ENCODE data around the gene ADARB1. TPM values are rescaled to one million over a fixed set of nuclear protein-coding genes. Genes with fewer than 3 reads are reported as not detected.

The ADARB1 gene
- total RNA-seq, 2 experiments from 2014 or later, result 6.6 to 20.5 TPM

DNA sequence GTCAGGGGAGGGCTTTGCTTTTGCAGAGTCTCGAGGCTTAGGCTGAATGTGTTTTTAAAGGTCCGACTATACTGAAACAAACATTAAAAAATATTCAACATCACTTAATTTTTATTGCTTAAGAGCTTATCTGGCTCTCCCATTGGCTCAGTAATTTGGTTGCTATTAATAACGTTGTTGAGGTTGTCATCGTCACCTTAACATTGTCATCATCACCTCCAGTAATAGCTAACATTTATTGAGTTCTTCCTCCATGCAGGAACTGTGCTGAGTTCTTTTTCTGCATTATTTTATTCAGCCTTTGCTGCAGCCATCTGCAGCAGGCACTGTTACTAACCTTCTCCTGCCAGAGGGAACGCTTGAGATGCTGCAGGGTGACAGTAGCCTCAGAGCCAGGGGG lies 40.1 kb downstream of the ADARB1 start:
- intact Hi-C loops (cut with micrococcal nuclease; ENCODE audit: unreplicated experiment), result no loop called here
- POLR2A ChIA-PET, result interaction anchor here (0.9 to 7.3 kb wide), 2 partner anchors 10 to 11 kb away, joined by 3 to 116 read pairs; no protein-coding TSS in a partner anchor
- Histone ChIP-seq H2AFZ (ENCODE audit: low read length) (no peak overlapping the region), H3K4me2 (ENCODE audit: low read length) (no peak overlapping the region), H3K4me1 (ENCODE audit: insufficient read depth, low read length, poor library complexity, severe bottlenecking) (peaks cover 37% of the 10 kb centered on the region), H3K9me3 (ENCODE audit: low read length) (no peaks in the 10 kb centered on the region), H3K27ac (ENCODE audit: low read depth, low read length, poor library complexity, severe bottlenecking) (no peak overlapping the region), H3K79me2 (ENCODE audit: insufficient read depth, low read depth, low read length) (no peaks in the 10 kb centered on the region), H3K4me3 (ENCODE audit: low read depth, low read length, poor library complexity, severe bottlenecking) (no peak overlapping the region), H3K9me2 (ENCODE audit: insufficient read depth, low read length) (no peaks in the 10 kb centered on the region), H4K20me1 (ENCODE audit: insufficient read depth, low read length) (no peaks in the 10 kb centered on the region), H3K36me3 (ENCODE audit: insufficient read depth, low read length) (no peaks in the 10 kb centered on the region)
- CTCF ChIA-PET (ENCODE audit: unreplicated experiment), result interaction anchor here (1.0 to 1.5 kb wide), 2 partner anchors 9 to 10 kb away, joined by 3 read pairs; no protein-coding TSS in a partner anchor
- no TSS peak for BruUV-seq (replicated peaks)
- no peak for DNase-seq (ENCODE audit: low spot score)
- no peak for TF ChIP-seq EZH2phosphoT487 (IDR thresholded peaks at IDR 0.05; ENCODE audit: borderline replicate concordance, low read depth, low read length)
- TF ChIP-seq, protein P1, sequence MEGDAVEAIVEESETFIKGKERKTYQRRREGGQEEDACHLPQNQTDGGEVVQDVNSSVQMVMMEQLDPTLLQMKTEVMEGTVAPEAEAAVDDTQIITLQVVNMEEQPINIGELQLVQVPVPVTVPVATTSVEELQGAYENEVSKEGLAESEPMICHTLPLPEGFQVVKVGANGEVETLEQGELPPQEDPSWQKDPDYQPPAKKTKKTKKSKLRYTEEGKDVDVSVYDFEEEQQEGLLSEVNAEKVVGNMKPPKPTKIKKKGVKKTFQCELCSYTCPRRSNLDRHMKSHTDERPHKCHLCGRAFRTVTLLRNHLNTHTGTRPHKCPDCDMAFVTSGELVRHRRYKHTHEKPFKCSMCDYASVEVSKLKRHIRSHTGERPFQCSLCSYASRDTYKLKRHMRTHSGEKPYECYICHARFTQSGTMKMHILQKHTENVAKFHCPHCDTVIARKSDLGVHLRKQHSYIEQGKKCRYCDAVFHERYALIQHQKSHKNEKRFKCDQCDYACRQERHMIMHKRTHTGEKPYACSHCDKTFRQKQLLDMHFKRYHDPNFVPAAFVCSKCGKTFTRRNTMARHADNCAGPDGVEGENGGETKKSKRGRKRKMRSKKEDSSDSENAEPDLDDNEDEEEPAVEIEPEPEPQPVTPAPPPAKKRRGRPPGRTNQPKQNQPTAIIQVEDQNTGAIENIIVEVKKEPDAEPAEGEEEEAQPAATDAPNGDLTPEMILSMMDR (conservative IDR thresholded peaks at IDR 0.05; ENCODE audit: low read length), result no peak

DNA sequence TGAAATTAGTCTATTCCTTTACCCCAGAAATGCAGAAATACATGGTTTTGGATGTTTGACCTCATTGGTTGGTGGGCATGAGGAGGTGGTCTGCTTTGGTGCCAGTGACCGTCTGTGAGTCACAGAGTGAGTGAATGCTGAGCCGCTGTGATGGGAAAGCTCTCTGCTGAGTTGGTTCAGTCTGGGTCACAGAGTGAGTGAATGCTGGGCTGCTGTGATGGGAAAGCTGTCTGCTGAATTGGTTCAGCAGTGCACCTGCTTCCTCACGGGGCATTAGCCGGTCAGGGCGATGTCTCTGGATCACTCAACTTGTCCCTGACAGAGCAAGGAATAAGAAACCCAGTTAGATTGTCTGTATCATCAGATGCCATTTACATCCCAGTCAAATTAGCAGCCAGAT lies 40.8 kb downstream of the ADARB1 start:
- no TSS peak for BruUV-seq (replicated peaks)

DNA sequence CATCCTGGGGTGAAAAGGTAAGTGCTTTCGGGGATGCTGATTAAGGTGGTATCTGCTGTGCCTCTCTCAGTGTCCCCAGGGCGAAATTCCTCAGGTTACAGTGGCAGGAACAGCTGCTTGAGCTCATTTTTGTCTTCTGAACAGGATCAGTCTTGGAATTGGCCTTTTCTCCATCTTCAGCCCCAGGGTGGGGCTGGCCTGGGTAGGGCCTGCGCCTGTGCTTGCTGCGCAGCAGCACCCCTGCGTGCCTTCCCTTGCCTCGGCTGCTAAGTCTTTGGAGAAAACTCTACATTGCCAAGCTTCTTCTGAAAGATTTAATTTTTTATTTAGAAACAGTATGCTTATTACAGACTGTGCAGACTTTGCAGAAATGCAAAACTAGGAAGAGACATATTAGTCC lies 41.7 kb downstream of the ADARB1 start:
- intact Hi-C loops (cut with micrococcal nuclease; ENCODE audit: unreplicated experiment), result no loop called here
- no peak for TF ChIP-seq EZH2phosphoT487 (IDR thresholded peaks at IDR 0.05; ENCODE audit: borderline replicate concordance, low read depth, low read length)
- TF ChIP-seq, protein P1 (conservative IDR thresholded peaks at IDR 0.05; ENCODE audit: low read length), result no peak
- peaks cover 22% of the 10 kb centered on the region for H3K4me1 ChIP-seq (ENCODE audit: insufficient read depth, low read length, poor library complexity, severe bottlenecking)
- no peaks in the 10 kb centered on the region for H3K79me2 ChIP-seq (ENCODE audit: insufficient read depth, low read depth, low read length)
- H3K4me2 ChIP-seq (ENCODE audit: low read length), result no peak overlapping the region
- no peaks in the 10 kb centered on the region for H3K9me2 ChIP-seq (ENCODE audit: insufficient read depth, low read length)
- H3K4me3 ChIP-seq (ENCODE audit: low read depth, low read length, poor library complexity, severe bottlenecking), result no peak overlapping the region
- H3K36me3 ChIP-seq (ENCODE audit: insufficient read depth, low read length), result no peaks in the 10 kb centered on the region
- ChIA-PET CTCF (ENCODE audit: unreplicated experiment) (no interaction called here), POLR2A (interaction anchor here (2.2 to 7.3 kb wide), 2 partner anchors 9 to 10 kb away, joined by 12 to 116 read pairs; no protein-coding TSS in a partner anchor)
- no peak overlapping the region for H3K27ac ChIP-seq (ENCODE audit: low read depth, low read length, poor library complexity, severe bottlenecking)
- BruUV-seq (replicated peaks), result no TSS peak
- H4K20me1 ChIP-seq (ENCODE audit: insufficient read depth, low read length), result no peaks in the 10 kb centered on the region
- DNase-seq (ENCODE audit: low spot score), result no peak
- H2AFZ ChIP-seq (ENCODE audit: low read length), result no peak overlapping the region
- H3K9me3 ChIP-seq (ENCODE audit: low read length), result no peaks in the 10 kb centered on the region

More for the DNA sequence above, 40.8 kb downstream of the ADARB1 start:
- Histone ChIP-seq H3K79me2 (ENCODE audit: insufficient read depth, low read depth, low read length) (no peaks in the 10 kb centered on the region), H3K36me3 (ENCODE audit: insufficient read depth, low read length) (no peaks in the 10 kb centered on the region), H4K20me1 (ENCODE audit: insufficient read depth, low read length) (no peaks in the 10 kb centered on the region), H3K4me3 (ENCODE audit: low read depth, low read length, poor library complexity, severe bottlenecking) (no peak overlapping the region), H3K27ac (ENCODE audit: low read depth, low read length, poor library complexity, severe bottlenecking) (no peak overlapping the region), H3K9me3 (ENCODE audit: low read length) (no peaks in the 10 kb centered on the region), H3K4me1 (ENCODE audit: insufficient read depth, low read length, poor library complexity, severe bottlenecking) (peaks cover 31% of the 10 kb centered on the region), H3K4me2 (ENCODE audit: low read length) (no peak overlapping the region), H3K9me2 (ENCODE audit: insufficient read depth, low read length) (no peaks in the 10 kb centered on the region), H2AFZ (ENCODE audit: low read length) (no peak overlapping the region)
- DNase-seq (ENCODE audit: low spot score), result no peak
- POLR2A ChIA-PET, result interaction anchor here (7.3 kb wide), 1 partner anchor 10 kb away, joined by 116 read pairs; no protein-coding TSS in a partner anchor
- TF ChIP-seq EZH2phosphoT487 (IDR thresholded peaks at IDR 0.05; ENCODE audit: borderline replicate concordance, low read depth, low read length), result no peak
- TF ChIP-seq, protein P1 (conservative IDR thresholded peaks at IDR 0.05; ENCODE audit: low read length), result no peak
- CTCF ChIA-PET (ENCODE audit: unreplicated experiment), result interaction anchor here (1.0 to 1.5 kb wide), 2 partner anchors 9 to 10 kb away, joined by 3 read pairs; no protein-coding TSS in a partner anchor
- intact Hi-C loops (cut with micrococcal nuclease; ENCODE audit: unreplicated experiment), result no loop called here

Measured in OCI-LY7 (cell line).